Measurements from ENCODE around the gene TNNI3. TPM values are rescaled to one million over a fixed set of nuclear protein-coding genes. Genes with fewer than 3 reads are reported as not detected.
"Not testable (repeated sequence)": the region's sequence is repeated elsewhere in the genome, so short reads cannot be mapped to it uniquely, and the experiment has no call there.

TNNI3 gene
- polyA plus RNA-seq (2013, experiment 1 of 2; ENCODE audit: insufficient read length), result not detected
- 0.11 TPM for polyA plus RNA-seq (2013, experiment 2 of 2; ENCODE audit: insufficient read length)

- no peak for DNase-seq
These were observed at the start of gene TNNI3 for GRCh38 chr19:55157064-55157908. Gene TNNI3 (minus strand): TSS chr19:55157732. CDS start chr19:55157589, 143 bp downstream.

- DNase-seq, result peak; percentile 83
These were observed 49.4 kb upstream of the TNNI3 start for GRCh38 chr19:55206664-55207500.

DNA sequence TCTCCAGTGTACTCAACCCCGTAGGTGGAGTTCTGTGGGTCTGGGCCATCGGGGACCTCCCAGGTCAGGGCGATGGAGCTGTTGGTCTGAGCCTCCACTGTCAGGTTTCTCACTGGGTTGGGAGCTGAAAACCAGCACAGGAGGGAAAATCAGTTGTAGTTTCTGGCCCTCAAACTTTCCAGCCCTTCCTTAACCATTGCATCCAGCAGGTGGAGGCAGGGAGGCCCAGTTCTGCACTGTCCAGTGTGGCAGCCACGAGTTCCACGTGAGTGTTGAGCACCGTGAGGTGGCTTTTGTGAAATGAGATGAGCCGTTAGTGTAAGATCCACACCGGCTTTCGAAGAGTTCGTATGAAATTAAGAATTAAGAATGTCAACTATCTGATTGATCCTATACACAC is 44.7 kb upstream of the TNNI3 start:
- not testable (repeated sequence) for DNase-seq

GRCh38 chr19:55199620-55200204 is 42.2 kb upstream of the TNNI3 start:
- DNase-seq, result no peak

- no peak for DNase-seq
These were observed 41.1 kb upstream of the TNNI3 start for GRCh38 chr19:55198651-55199050.

- DNase-seq, result no peak
These were observed 40.0 kb upstream of the TNNI3 start for GRCh38 chr19:55197528-55197927.

GRCh38 chr19:55196803-55197202 is 39.3 kb upstream of the TNNI3 start:
- DNase-seq, result no peak

- DNase-seq, result no peak
These were observed 35.9 kb upstream of the TNNI3 start for GRCh38 chr19:55193481-55193880.

GRCh38 chr19:55189403-55189835 is 31.9 kb upstream of the TNNI3 start:
- peak; percentile 83 for DNase-seq

DNA sequence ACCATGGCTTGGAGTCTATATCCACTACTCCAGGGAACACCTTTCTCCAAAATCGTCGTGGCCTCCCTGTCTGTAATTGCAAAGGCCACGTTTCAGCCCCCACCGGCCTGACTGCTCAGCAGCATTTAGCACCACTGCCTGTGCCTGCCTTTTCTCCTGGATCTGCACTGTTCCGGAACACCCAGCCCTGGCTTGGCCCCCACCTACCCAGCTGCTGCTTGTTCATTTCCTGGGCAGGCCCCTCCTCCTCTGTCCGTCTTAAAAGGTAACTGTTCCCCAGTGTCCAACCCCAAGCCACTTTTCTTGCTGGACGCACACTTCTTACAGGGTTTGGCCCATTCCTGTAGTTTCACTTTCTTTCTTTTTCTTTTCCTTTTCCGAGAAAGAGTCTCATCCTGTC is 31.1 kb upstream of the TNNI3 start:
- no peak for DNase-seq

- no peak for DNase-seq
These were observed 28.5 kb upstream of the TNNI3 start for GRCh38 chr19:55186080-55186479.

DNA sequence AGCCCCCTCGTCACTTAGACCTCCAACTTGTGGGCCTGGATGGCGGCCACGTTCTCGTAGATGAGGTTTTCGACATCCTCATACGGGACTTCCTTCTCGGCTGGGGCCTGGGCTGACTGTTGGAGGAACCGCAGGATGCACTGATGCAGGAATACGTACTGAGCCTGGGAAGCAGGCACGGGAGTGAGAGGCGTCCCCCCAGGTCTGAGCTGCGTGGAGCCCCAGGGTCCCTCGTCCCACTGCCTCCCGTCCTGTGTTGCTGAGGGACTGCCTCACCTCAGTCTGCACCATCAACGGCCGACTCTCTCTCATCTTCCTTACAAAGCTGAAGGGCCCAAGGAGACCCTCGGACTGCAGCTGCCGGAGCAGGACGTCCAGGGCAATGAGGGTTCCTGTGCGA is 24.2 kb upstream of the TNNI3 start:
- no peak for DNase-seq

- no peak for DNase-seq
These were observed 22.3 kb upstream of the TNNI3 start, which contains the start of gene SYT5 for GRCh38 chr19:55179606-55180484. Gene SYT5 (minus strand): TSS chr19:55180289. CDS start chr19:55179041, 1,248 bp downstream.

- DNase-seq, result peak; percentile 76
These were observed 21.5 kb upstream of the TNNI3 start for GRCh38 chr19:55178781-55179599.

DNA sequence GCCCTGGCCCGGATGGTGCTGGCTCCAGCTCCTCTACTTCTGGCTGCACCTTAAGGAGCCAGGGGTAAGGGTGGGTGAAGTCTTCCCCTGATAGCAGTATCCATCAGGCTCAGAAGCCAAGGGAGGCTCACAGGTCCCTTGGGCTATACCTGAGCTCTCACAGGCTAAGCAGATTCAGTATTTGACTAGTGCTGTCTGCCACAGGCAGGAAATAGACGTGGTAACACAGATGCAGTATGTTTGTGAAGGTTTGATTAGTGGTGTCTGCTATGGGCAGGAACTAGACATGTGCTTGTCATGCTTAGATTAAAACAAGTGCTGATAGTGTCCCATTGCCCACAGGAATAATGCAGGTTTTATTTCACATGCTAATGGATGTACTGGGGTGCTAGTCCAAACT is 18.5 kb upstream of the TNNI3 start:
- DNase-seq, result no peak

GRCh38 chr19:55175117-55175867 is 17.8 kb upstream of the TNNI3 start:
- DNase-seq, result no peak

DNA sequence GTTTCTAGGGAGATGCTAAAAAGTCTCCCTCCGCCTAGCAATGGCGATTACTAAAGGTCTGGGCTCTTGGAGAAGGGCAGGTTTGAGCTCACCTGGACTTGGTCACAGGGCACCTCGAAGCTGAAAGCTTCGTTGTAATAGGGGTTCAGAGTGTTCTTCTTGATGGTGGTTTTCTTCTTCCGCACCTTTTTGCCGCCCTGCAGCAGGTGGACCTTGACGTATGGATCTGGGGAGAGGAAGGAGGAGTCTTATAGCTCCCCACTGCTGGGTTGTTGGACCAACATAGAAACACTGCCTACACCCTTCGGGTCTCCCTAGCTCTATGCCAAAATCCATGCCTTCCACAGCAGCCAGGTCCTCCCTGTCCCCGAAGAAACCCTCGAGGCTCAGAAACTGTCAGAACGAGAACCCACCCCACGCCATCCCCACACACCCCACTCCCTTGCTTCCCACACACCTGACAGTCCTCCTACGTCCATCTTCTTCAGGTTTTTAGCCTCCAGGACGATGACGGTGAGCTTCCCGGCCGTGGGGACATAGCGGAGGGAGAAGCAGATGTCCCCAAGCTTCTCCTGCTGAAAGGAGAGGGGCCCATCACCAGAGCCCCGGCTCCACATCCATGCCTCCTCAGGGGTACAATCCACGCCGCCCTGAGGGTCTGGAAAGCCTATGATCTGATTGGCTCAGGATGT is 17.0 kb upstream of the TNNI3 start:
- DNase-seq, result no peak

GRCh38 chr19:55173714-55174409 is 16.3 kb upstream of the TNNI3 start:
- DNase-seq, result peak; percentile 68

DNA sequence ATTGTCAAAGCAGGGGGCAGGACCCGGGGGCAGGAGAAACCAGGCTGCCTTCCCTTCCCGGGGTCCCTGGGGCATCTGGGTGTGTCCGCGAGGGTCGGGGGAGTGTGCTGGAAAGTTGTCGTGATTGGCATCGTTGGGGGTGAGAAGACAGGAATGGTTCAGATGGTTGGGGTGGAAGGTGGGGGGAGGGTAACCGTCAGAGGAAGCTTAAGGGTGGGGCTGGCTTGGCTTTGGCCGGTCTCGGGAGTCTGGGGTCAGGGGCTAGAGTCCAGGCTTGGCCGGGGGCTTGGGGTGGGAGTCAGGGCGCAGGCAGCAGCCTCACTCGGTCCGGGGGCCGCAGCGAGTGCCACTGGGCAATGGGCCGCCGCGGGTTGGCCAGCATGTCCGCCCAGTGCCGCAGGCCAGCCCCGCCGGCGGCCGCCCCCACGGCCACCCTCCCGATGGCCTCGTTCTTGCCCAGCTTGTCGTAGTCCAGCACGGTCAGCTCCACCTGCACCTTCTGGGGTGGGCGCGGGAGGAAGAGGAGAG is 15.7 kb upstream of the TNNI3 start:
- DNase-seq, result no peak
